Bronchus fibroblast of lung (primary cell): Measurements from ENCODE around the gene BHLHA9. TPM values are rescaled to one million over a fixed set of nuclear protein-coding genes. Genes with fewer than 3 reads are reported as not detected.

Experiments used
- total RNA-seq: library from RNA; depleted of rRNA; stranded (reverse); fragments of >200 nt; gene quantifications from 2 replicates; pipeline ENCODE4 v1.2.3, GENCODE V29; 2015

BHLHA9 gene
- not detected in 2 replicates for total RNA-seq

GRCh38 chr17:1270210-1271029 lies at the start of gene BHLHA9:
Gene BHLHA9, plus strand, starts transcription at chr17:1270444. Its CDS starts 120 bp downstream, at chr17:1270564.

Other genes starting within 250 kb of the BHLHA9 start
- 35.8 and 40.7 TPM in 2 replicates for gene ABR, start 90.5 kb upstream of the BHLHA9 start, total RNA-seq
- gene TRARG1, start 9.2 kb downstream of the BHLHA9 start, total RNA-seq = not detected in 2 replicates
- gene YWHAE, start 129.8 kb downstream of the BHLHA9 start, total RNA-seq = 1,104 and 1,339 TPM in 2 replicates
- gene CRK, start 185.8 kb downstream of the BHLHA9 start, total RNA-seq = 48.8 and 51.8 TPM in 2 replicates
- 105 and 110 TPM in 2 replicates for gene MYO1C, start 222.2 kb downstream of the BHLHA9 start, total RNA-seq
- gene INPP5K, start 246.2 kb downstream of the BHLHA9 start, total RNA-seq = 53.8 and 56.8 TPM in 2 replicates